GM19372 (cell line): ENCODE measurements around the gene PRR5.

ENCODE experiments used
- ATAC-seq: cut with Tn5 transposase; IDR thresholded peaks from one replicate; pipeline ENCODE4 v1.9.1; 2021; ENCODE audit warnings: mild to moderate bottlenecking, low read depth, moderate library complexity; ENCODE audit not compliant: unreplicated experiment

Gene PRR5

DNA sequence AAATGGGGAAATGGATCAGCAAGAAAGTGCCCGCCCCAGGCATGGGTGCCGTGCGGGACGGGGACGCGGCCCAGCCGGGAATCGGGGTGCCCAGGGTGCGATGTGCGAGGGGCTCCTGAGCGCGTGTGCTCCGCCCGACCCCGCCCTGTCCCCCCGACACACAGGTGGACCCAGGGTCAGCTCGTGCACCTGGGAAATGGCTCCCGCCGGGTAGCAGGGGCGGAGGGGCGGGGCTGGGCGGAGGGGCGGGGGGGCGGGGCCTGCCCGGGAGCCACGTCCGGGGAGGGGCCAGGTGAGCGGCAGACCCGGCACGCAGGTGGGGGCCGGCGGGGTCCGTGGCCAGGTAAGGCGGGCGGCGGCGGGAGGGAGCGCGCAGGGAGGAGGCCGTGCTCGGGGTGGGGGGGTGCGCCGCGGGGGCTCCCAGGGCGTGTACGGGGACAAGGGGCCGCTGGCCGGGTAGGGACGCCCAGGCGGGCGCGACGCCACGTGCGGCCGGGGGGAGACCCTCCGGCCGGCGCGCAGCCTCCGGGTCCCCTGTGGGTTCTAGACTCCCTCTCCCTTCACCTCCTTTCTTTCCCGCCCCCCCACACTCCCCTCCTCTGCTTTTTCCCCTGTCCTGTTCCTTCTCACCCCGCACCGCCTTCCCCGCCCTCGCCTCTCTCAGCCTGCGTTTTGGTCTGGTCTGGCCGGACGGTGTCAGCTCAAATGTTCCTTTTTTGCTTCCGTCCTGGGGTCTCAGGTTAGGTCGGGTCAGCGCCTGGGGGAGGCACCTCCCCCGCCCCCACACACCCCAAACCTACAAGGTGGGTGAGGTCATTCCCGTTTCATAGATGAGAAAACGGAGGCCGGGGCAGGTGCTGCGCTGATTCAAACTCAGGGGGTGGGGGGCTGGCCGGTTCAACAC, 50.5 kb downstream of the PRR5 start, which contains the start of gene ARHGAP8:
Gene ARHGAP8, plus strand, starts transcription at position 291 of the 904 bp plus-strand sequence. CDS start 33,953 bp downstream, outside the sequence.
- ATAC-seq: no peak

DNA sequence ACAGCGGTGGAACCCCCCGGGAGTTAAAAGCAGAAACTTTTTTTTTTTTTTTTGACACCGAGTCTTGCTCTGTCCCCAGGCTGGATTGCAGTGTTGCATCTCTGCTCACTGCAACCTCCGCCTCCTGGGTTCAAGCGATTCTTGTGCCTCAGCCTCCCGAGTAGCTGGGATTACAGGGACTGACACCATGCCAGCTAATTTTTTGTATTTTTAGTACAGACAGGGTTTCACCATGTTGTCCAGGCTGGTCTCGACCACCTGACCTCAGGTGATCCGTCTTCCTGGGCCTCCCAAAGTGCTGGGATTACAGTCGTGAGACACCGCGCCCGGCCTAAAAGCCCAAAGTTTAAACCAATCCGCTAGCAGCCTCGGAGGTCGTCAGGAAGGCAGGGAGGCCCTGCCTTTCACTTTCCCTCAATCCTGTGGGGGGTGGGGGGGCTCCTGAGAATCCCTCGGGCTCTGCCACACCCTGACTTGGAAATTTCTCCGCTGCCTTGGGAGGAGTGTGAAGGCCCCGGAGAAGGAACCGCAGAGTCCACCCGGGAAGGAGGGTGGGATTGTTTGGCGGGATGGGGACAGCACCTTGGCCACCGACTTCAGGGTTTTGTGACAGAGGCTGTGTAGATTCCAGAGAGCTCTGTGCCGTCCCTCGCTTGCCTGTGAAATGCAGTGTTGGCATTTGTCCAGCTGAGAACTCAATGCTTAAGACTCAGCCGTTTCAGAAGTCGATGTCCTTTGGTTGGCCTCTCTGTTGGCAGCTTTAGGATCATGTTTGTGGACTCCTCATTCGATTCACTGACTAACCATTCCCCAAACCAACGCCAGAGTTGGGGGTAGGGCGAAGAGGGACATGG, 51.4 kb downstream of the PRR5 start:
- no peak for ATAC-seq

DNA sequence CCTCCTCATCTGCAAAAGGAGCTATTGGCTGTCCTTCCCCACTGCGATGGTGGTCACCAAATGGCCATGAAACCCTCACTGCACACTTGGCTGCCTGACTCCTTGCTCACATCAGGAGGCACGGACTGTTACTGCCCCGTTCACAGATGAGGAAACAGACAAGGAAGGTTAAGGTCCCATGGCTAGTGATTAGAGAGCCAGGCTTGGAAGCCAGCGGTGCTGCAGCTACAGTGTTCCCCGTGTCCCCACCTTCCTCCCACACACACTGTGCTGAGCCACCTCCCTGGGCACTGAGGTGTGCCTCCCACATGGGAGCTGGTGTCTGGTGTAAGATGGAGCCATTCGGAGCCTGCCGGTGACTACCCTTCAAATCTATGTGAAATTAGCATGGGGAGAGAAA, 53.0 kb downstream of the PRR5 start:
- no peak for ATAC-seq

GRCh38 chr22:44755417-44755816, 53.4 kb downstream of the PRR5 start:
- no peak for ATAC-seq

- no peak for ATAC-seq
These were observed 54.0 kb downstream of the PRR5 start for GRCh38 chr22:44755956-44756361.

- ATAC-seq: no peak
These were observed 56.5 kb downstream of the PRR5 start for GRCh38 chr22:44758344-44758973.

DNA sequence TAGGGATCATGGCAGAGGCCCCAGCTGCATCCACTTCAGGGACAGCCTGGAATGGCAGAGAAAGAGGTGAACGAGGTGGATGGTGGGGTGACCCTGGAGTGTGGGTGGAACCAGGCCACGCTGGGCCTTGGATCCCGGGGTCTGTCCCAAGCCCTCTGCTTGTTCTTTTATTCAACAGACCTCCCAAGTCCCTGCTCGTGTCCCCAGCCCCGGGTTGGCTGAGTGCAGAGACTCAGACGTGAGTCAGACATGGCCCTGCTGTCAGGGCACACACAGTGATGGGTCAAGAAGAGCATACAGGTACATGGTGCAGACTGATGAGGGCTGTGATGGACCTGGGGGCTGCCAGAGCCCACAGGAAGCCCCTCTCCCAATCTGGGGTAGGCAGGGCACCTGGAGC, 57.0 kb downstream of the PRR5 start:
- ATAC-seq: no peak

DNA sequence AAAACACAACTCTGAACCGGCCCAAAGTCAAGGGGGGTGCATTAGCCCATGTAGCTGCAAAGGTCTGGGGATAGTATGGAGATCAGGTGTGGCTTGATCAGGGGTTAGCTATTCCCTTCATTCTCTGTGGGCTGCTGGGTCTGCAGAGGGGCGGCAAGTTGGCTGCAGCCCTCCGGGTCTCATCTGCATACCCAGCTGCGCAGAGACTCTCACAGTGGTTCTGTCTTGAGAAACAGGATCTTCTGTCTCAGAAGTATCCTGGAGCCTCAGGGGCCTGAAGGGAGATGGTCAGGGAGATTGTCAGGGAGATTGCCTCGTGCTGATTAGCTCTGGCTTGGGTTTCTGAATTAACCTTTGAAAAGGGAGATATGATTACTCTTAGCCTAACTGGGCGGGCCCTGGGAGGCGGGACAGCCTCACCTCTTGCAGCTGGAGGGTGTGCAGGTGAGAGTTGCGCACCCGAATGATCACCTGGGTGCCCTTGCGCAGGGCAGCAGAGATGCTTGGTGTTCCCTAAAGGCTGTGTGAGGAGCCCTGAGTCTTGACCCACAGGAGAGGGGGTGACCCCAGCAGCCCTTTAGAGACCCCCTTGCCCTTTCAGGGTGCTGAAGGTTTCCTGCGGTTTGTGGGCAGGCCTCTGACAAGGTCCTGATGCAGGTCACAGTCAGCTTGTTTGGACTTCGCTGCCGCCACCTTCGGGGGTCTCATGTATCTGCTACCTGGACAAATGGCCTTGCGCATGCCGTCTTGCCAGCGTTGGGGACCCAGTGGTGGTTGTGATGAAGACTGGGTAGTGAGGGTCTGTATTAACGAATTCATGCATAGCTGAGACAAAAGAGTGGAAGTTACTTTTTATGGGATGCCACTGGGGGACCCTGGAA, 57.7 kb downstream of the PRR5 start:
- no peak for ATAC-seq

- no peak for ATAC-seq
These were observed 58.5 kb downstream of the PRR5 start for GRCh38 chr22:44760476-44760875.

DNA sequence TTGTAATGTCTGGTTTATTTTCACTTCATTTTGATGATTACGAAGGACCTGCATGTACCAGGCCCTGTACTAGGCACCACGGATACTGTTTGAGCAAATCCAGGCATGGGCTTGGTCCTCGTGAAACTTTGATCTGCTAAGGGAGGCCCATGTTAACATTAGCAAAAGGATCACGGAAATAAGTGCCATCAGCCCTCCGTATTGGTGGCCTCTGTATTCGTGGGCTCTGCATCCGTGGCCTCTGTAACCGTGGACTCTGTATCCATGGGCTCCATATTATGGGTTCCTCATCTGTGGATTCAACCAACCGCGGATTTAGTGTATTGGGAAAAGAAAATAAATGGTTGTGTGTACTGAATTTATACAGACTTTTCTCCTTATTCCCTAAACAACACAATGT, 59.0 kb downstream of the PRR5 start:
- no peak for ATAC-seq

DNA sequence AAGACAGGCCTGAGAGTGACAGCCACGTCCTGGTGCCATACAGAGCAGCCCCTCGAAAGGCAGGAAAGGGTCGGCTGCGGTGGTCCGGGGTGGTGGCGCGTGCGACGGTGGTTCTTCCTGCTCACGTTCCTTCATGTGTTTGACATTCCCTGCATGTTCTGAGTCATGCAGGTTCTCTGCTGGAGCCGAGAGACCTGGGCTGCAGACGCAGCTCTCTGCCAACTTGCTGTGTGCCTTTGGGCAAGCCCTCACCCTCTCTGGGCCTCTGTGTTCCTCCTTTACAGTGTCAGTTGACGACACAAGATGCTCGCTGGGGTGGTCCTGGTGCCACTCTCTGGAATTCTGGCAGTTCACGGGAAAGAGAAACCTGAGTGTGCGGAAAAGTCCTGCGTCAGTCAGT, 62.4 kb downstream of the PRR5 start:
- ATAC-seq: no peak

DNA sequence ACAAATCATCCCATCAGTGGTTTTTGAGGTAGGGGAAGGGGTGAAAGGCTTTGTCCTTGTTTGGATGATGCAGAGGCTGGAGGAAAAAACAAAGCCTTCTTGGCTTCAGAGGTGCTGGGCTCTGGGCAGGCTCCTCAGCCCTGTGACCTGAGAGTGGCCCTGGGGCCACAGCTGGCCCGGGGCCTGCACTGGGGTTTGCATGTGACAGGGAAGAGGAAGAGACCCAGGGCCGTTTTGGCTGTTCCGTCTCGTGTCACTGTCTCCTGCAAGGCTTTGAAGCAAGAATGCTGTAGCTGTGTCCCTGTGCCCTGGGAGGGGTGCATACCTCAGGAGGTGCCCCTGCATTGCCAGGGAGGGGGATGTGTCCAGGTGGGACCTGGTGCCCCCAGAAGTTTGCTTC, 63.0 kb downstream of the PRR5 start:
- ATAC-seq: no peak

- no peak for ATAC-seq
These were observed 63.7 kb downstream of the PRR5 start for GRCh38 chr22:44765571-44766285.

GRCh38 chr22:44773082-44773481, 71.1 kb downstream of the PRR5 start:
- ATAC-seq: no peak

DNA sequence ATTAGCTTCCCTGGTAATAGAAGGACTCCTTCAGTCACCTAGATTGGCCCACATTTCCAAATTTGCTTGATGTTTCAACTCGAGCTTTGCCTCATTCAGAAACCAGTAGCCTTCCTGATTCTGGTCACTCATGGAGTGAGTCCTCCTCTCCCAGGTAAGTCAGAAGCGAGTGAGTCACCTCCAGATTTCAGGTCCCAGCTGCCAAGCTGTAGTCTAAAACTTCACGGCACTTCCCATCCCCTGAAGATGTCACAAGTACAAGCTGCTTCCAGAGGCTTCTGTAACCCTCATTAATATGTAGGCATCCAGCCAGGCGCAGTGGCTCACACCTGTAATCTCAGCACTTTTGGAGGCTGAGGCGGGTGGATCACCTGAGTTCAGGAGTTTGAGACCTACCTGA, 73.9 kb downstream of the PRR5 start:
- ATAC-seq: no peak

- no peak for ATAC-seq
These were observed 74.8 kb downstream of the PRR5 start for GRCh38 chr22:44776605-44777363.

DNA sequence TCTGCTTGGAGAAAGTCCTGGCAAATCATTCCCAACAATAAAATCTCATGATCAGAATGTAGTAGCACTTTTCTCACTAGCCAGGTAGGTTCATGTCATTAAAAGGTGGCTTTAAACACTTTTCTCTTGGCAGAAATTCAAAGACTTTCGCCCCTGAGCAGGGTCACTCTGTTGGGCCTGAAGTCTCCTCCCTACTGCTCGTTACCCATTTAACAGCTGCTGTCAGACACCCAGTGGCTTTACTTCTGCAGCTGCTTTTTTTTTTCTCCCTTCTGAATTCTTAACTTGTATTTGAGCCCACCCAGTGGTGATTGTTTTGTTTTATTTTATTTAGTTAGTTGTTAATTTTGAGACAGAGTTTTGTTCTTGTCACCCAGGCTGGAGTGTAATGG, 75.4 kb downstream of the PRR5 start:
- no peak for ATAC-seq

DNA sequence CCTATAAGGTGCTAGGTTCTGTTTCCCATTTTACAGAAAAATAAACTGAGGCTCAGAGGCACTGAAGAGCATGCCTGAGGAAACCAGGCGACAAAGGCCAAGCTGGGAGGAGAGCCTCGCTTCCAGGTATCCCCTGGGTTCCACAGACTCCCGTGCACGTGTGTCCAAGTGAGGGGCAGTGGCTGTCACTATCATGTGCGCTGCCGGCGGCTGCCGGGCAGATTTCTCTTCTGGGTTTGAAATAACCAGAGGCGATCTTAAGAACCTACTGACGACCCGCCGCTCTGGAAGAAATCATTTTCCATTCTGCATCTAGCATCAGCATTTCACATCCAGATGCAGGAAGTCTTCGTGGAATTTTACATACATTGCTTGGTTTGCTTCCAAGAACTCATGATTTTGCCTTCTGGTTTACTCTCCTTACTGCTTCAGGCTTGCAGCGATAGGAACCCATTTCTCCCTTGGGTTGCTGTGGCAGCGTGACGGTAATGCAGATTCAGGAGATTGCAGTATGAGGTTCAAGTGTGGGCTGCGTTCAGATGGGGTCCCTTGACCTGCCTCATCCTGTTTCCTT, 79.0 kb downstream of the PRR5 start:
- no peak for ATAC-seq
